ENCODE measurements around the gene U2AF1.
"Not testable (repeated sequence)": the region's sequence is repeated elsewhere in the genome, so short reads cannot be mapped to it uniquely, and the experiment has no call there.

GRCh38 chr21:43138944-43139343 lies 31.6 kb upstream of the U2AF1 start:
- not testable (repeated sequence) for TF ChIP-seq YY1 (IDR thresholded peaks at IDR 0.05; ENCODE audit: insufficient read depth, insufficient read length); ZNF274 (IDR thresholded peaks at IDR 0.05; ENCODE audit: low read depth, low read length)
